Skeletal muscle cell (primary cell): Measurements from ENCODE around the gene CTAGE4.
"Not testable (repeated sequence)": the region's sequence is repeated elsewhere in the genome, so short reads cannot be mapped to it uniquely, and the experiment has no call there.

ENCODE experiments used
- DNase-seq: peaks from one replicate; pipeline ENCODE4 v3.0.0-alpha.2; 2010; ENCODE audit warnings: low read depth
- H3K4me3 ChIP-seq: 2 replicates; pipeline ENCODE4 v1.5.1; 2011; ENCODE audit warnings: low read depth, mild to moderate bottlenecking, control low read depth, low read length, moderate library complexity

The CTAGE4 gene

DNA sequence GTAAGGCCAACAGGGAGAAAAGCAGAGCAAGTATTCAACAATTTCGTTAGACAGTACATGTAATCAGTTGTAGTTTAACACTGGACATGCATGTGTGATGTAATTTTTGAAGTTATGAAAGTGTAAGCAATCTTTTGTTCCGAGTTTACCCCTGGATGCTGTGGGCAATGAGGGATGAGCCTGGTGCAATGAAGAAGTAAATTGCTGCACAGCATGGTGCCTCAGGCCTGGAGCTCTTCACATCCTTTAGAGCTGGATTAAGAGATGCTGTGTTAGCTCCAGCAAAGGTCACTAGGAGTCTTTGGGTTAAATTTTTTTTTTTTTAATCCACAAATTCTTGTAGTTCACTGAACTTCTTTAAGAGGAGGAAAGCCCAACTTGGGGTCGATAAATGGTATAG is 19.8 kb downstream of the CTAGE4 start:
- H3K4me3 ChIP-seq, DNase-seq: not testable (repeated sequence)

DNA sequence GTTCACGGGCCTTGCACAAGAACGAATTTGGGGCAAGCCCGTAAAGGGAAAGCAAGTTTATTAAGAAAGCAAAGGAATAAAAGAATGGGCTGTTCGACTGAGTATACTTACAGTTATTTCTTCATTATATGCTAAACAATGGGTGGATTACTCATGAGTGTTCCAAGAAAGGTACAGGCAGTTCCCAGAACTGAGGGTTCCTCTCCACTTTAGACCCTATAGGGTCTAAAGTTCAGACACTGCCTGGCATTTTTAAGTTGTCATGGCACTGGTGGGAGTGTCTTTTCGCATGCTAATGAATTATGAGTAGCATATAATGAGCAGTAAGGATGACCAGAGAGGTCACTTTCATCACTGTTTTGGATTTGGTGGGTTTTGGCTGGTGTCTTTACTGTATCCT is 22.0 kb downstream of the CTAGE4 start:
- not testable (repeated sequence) for H3K4me3 ChIP-seq, DNase-seq

DNA sequence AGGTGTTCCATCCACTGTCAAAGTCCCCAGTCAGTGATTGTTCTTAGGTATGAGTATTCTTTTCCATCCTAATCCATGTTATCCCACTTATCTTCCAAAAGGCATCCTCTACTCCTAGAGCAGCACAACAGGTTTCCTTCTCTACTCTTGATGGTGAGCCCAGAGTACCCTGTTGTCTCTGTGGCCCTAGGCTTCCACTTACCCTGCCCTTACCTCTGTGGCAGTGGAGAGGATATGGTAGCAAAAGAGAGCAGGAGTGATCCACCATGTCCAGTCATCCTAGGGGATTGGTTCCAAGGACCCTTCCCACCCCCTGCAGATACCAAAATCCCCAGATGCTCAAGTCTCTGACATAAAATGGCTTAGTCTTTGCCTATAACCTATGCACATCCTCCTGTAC is 33.9 kb downstream of the CTAGE4 start:
- not testable (repeated sequence) for DNase-seq, H3K4me3 ChIP-seq

DNA sequence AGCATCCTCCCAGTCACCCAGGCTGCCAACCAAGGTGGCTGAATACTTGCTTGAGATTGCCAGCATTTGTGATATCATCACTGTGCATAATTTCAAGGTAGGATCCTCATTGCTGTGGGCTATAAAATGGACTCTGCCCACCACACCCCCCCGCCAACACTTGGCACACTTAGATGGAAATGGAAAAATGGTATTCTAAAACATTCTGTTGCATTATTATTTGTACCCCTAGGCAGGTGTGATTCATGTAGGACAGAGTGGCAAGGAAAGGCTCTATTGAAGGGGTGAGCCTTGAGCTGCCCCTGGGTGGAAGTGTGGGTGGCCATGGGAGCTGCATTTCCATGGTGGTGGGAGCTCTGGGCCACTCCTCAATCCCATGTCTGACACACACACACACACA is 35.3 kb downstream of the CTAGE4 start:
- not testable (repeated sequence) for DNase-seq, H3K4me3 ChIP-seq

DNA sequence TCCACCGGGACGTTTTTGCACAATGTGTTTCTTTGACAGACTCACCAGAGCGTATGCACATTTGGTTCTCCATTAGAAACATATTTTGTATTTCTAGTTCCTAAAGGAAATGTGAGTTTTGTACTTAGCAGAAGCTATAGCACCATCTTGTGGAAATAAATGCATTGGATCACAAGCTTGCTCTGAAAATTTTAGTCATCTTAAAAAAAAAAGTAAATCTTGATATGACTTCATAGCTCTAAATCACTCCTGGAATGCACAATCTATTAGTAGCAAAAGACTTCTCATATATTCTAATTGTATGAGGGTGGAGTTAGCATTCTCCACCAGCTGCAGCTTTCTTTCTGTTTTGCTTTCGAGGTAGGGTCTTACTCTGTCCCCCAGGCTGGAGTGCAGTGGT is 35.9 kb downstream of the CTAGE4 start:
- not testable (repeated sequence) for H3K4me3 ChIP-seq, DNase-seq

DNA sequence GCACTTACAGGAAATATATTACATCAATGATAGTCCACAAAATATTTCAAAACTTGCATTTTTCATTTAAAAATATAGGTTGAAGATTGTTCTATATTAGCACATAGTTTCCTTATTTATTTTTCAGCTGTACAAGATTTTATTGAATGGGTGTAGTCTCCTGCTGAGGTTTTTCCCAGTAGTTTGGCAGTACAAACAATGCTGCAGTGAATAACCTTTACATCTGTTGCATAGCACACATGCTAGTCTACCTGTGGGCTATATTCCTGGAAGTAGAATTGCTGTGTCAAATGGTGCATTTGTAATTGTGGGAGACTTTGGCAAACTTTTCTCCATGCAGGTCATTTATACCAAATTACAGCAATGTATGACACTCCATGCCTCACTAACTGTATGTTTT is 37.3 kb downstream of the CTAGE4 start:
- H3K4me3 ChIP-seq, DNase-seq: not testable (repeated sequence)

DNA sequence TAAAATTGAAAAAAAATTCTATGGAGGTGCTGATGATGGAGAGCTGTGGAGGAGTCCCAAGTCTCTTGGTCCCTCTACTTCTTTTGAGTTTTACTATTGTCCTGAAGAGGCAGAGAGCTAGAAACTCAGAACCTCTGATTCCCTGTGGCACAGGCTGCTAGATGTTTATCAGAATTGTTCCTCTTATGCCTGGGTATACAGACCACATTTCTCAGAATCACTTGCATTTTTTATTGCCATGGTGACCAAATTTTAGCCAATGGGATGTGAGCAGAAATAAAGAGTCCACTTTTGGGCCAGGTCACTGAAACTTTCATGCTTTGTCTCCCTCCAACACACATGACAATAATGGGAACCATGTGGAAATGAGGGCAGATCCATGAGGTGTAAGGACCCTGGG is 40.4 kb downstream of the CTAGE4 start:
- not testable (repeated sequence) for H3K4me3 ChIP-seq, DNase-seq

DNA sequence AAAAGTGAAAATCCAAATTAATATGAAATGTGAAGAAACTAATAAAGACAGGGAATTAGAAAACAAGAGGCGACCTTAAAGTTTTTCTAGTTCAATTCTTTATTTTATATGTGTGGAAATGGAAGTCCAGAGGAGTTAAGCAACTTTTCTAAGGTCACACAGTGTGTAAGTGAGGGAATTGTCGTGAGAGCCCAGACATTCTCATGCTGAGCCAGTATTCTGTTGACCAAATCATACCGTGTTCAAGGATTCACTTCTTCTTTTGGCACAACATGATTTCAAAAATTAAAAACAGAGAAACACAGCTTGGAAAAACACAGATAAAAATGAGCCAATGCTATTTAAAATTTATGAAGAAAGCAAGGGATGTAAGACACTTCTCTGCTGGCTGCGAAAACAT is 43.6 kb downstream of the CTAGE4 start:
- not testable (repeated sequence) for DNase-seq, H3K4me3 ChIP-seq

DNA sequence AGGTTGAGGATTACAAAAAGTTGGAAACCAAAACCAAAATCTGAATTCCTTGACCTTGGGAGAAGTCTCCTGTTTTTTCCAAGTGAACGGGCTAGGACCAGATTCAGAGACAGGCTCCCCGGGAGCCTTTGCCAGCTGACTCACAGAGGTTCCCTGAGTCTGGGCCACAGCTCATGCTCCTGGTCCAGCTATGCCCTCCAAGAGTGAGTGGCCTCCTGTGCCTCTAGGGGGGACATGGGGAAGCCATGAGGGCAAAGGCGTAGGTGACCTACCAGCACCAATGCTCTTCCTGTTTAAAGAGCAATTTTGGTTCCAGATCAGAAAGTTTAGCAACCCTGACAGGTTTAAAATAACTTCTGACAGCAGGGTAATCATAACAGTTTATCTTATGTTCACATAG is 45.5 kb downstream of the CTAGE4 start:
- not testable (repeated sequence) for H3K4me3 ChIP-seq, DNase-seq

DNA sequence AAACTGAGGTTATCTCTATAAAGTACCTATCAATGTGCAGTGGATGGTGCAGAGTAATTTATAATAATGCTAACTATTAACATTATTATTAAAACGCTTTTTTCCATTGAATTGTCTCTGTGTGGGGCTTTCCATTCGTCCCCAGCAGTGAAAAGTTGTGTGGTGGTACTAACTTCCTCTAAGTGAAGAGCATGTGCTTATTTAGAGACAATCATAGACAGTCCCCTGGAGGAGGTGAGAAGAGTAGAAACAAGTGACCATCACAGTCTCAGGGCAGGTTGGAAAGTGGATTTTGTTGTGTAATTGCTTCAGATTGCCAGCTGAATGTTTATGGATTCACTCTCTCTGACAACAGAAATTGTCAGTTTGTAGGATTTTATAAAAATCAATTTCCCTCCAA is 47.8 kb downstream of the CTAGE4 start:
- not testable (repeated sequence) for DNase-seq

DNA sequence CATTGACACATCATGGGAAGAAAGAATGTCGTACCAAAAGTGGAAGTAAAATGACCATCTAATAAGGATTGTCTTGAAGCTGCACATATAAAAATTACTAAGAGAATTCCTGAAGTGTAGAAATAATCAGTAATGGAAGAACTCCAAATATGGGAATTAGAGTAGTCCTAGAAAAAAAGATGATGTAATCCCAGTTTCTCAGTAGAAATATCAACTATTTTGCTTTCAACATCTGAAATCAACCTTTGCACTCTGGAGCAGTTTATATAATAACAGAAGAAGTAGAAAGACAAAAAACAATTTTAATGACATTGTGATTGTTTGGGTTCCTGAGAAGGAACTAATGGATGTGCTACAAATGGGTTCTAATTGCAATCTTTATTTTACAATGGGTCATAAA is 49.8 kb downstream of the CTAGE4 start:
- H3K4me3 ChIP-seq, DNase-seq: not testable (repeated sequence)

More for the DNA sequence above, 47.8 kb downstream of the CTAGE4 start:
- not testable (repeated sequence) for H3K4me3 ChIP-seq
